ENCODE results near the gene PRSS33.

PRSS33 gene

GRCh38 chr16:2824626-2825025, 37.3 kb upstream of the PRSS33 start:
- TF ChIP-seq POLR2A (IDR thresholded peaks at IDR 0.05; ENCODE audit: extremely low read depth, insufficient read length) (no peak), CTCF (IDR thresholded peaks at IDR 0.05; ENCODE audit: low read depth, low read length) (no peak), MYC (IDR thresholded peaks at IDR 0.05; ENCODE audit: low read depth, low read length) (no peak)
- TF ChIP-seq, protein P1, sequence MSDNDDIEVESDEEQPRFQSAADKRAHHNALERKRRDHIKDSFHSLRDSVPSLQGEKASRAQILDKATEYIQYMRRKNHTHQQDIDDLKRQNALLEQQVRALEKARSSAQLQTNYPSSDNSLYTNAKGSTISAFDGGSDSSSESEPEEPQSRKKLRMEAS (IDR thresholded peaks at IDR 0.05; ENCODE audit: low read depth, low read length), result no peak
- DNase-seq (ENCODE audit: low read depth), result no peak

GRCh38 chr16:2822496-2822895, 35.1 kb upstream of the PRSS33 start:
- TF ChIP-seq POLR2A (IDR thresholded peaks at IDR 0.05; ENCODE audit: extremely low read depth, insufficient read length), result no peak
- no peak for TF ChIP-seq CTCF (IDR thresholded peaks at IDR 0.05; ENCODE audit: low read depth, low read length)
- TF ChIP-seq, protein P1 (IDR thresholded peaks at IDR 0.05; ENCODE audit: low read depth, low read length), result no peak
- no peak for TF ChIP-seq MYC (IDR thresholded peaks at IDR 0.05; ENCODE audit: low read depth, low read length)
- no peak overlapping the region for H3K4me3 ChIP-seq (ENCODE audit: low read depth, low read length)
- DNase-seq (ENCODE audit: low read depth), result no peak

More at GRCh38 chr16:2824626-2825025, 37.3 kb upstream of the PRSS33 start:
- no peak overlapping the region for H3K4me3 ChIP-seq (ENCODE audit: low read depth, low read length)

DNA sequence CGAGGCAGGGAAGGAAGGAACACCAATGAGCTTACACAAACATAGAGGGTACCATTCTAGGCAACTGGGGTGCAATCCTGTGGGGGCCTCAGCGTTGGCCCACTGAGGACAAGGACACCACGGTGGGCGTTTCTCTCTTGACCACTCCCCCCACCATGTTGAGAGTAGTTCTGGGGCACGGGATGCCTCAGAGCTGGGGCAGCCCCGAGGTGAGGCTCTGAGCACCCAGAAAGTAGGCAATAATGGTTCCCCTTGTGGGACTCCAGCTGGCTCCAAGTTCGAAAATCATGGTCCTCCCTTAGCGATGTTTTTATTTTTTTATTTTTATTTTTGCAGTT, 34.8 kb upstream of the PRSS33 start:
- TF ChIP-seq, protein P1 (IDR thresholded peaks at IDR 0.05; ENCODE audit: low read depth, low read length), result no peak
- no peak for TF ChIP-seq CTCF (IDR thresholded peaks at IDR 0.05; ENCODE audit: low read depth, low read length)
- TF ChIP-seq MYC (IDR thresholded peaks at IDR 0.05; ENCODE audit: low read depth, low read length), result no peak
- TF ChIP-seq POLR2A (IDR thresholded peaks at IDR 0.05; ENCODE audit: extremely low read depth, insufficient read length), result no peak
- DNase-seq (ENCODE audit: low read depth), result no peak
- H3K4me3 ChIP-seq (ENCODE audit: low read depth, low read length), result no peak overlapping the region

GRCh38 chr16:2821487-2822157, 34.3 kb upstream of the PRSS33 start:
- TF ChIP-seq MYC (IDR thresholded peaks at IDR 0.05; ENCODE audit: low read depth, low read length) (no peak), CTCF (IDR thresholded peaks at IDR 0.05; ENCODE audit: low read depth, low read length) (no peak), POLR2A (IDR thresholded peaks at IDR 0.05; ENCODE audit: extremely low read depth, insufficient read length) (no peak)
- TF ChIP-seq, protein P1 (IDR thresholded peaks at IDR 0.05; ENCODE audit: low read depth, low read length), result no peak

DNA sequence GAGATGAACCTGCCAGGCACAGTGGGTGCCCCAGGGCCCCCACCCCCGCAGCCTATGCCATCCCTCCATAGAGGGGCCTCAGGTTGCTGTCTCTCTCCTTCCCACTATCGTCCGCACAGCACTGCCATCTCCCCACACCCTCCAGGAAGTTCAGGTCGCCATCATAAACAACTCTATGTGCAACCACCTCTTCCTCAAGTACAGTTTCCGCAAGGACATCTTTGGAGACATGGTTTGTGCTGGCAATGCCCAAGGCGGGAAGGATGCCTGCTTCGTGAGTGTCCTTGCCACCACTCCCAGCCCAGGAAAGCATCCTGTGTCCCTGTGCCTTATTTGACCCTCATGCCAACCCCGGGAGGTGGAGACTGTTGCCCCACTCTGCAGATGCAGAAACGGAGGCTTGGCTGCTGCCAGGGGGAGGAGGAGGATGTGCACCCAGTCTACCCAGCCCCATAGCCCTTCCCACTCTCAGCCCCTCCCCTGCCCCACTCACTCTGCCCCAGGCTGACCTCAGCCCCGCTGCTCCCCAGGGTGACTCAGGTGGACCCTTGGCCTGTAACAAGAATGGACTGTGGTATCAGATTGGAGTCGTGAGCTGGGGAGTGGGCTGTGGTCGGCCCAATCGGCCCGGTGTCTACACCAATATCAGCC, 33.6 kb upstream of the PRSS33 start:
- TF ChIP-seq CTCF (IDR thresholded peaks at IDR 0.05; ENCODE audit: low read depth, low read length) (no peak), MYC (IDR thresholded peaks at IDR 0.05; ENCODE audit: low read depth, low read length) (no peak), POLR2A (IDR thresholded peaks at IDR 0.05; ENCODE audit: extremely low read depth, insufficient read length) (no peak)
- TF ChIP-seq, protein P1 (IDR thresholded peaks at IDR 0.05; ENCODE audit: low read depth, low read length), result no peak

More at GRCh38 chr16:2821487-2822157, 34.3 kb upstream of the PRSS33 start:
- DNase-seq (ENCODE audit: low read depth), result no peak
- no peak overlapping the region for H3K4me3 ChIP-seq (ENCODE audit: low read depth, low read length)

More for the DNA sequence above, 33.6 kb upstream of the PRSS33 start:
- no peak overlapping the region for H3K4me3 ChIP-seq (ENCODE audit: low read depth, low read length)
- no peak for DNase-seq (ENCODE audit: low read depth)

Measured in NB4 (cell line).